HG02884 (cell line): ENCODE data around the gene KAT2B.
A peak's percentile ranks its signal among the peaks of the same experiment; 100 is the strongest.
"Not testable (repeated sequence)": the region's sequence is repeated elsewhere in the genome, so short reads cannot be mapped to it uniquely, and the experiment has no call there.

Source experiments
- ATAC-seq: cut with Tn5 transposase; IDR thresholded peaks from one replicate; pipeline ENCODE4 v1.9.1; 2021; ENCODE audit warnings: mild to moderate bottlenecking, moderate library complexity; ENCODE audit not compliant: unreplicated experiment

The KAT2B gene

DNA sequence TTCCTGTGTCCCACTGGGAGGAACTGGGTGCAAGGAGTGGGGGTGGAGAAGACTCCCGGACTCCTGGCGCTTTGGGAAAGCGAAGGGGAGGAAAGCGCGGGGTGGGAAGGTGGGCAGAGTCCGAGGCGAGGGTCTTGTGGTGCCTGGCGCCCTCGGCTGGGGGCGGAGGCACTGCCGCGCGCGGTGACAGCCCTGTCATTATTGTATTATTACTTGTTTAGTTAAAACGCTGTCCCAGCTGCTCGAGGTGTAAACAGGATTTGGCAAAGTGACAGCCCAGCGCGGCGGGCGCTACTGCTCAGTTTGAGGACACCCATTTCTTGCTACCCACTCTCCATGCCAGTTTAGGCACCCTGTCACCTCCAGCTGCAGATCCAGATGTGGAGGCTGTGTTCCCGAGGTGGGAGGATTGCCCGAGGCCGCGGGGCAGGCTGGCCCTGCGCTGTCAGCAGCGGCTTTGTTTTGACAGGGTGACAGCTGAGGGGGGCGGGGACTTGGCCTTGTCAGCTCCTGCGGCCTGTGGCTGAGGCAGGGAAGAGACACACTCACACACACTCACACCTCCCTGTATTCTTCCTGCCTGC lies 1.0 kb downstream of the KAT2B start:
- ATAC-seq: peak; percentile 41

DNA sequence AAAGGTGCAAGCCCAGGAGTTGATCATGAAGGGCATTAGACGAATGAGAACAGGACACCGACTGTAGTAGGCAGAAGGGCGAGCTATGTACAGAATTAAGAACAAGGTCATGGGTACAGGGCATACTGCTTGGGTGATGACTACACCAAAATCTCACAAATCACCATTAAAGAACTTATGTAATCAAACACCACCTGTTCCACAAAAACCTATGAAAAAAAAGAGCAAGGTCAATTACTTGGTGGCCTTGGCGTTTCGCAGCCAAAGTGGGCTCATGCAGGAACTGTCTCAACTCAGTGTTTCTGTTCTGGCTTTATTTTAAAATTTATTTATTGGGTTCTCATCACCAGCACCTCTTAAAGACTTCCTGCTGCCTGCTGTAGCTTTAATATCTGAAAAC lies 2.1 kb downstream of the KAT2B start:
- ATAC-seq: no peak

GRCh38 chr3:20043396-20043795 lies 3.1 kb downstream of the KAT2B start:
- ATAC-seq: peak; percentile 14

GRCh38 chr3:20043825-20044224 lies 3.6 kb downstream of the KAT2B start:
- ATAC-seq: no peak

- ATAC-seq: not testable (repeated sequence)
Measured at GRCh38 chr3:20045141-20045540, 4.9 kb downstream of the KAT2B start.

DNA sequence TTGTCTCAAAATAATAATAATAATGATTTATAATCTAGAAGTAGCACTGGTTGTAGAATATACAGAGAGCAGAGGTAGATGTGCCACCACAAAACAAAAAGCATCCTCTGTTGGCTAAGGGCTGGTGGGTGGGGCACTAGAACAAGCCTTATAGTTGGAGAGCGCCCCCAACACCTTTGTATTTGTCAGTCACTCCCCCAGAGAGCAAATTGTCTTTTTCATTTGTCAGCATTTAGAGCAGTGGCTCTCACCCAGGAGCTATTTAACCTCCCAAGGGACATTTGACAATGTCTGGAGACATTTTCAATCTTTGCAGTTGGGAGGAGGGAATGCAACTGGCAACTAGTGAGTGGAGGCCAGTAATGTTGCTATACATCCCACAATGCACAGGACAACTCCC lies 6.3 kb downstream of the KAT2B start:
- ATAC-seq: no peak

- no peak for ATAC-seq
Measured at GRCh38 chr3:20047341-20047779, 7.1 kb downstream of the KAT2B start.

- no peak for ATAC-seq
Measured at GRCh38 chr3:20047976-20048883, 8.0 kb downstream of the KAT2B start.

DNA sequence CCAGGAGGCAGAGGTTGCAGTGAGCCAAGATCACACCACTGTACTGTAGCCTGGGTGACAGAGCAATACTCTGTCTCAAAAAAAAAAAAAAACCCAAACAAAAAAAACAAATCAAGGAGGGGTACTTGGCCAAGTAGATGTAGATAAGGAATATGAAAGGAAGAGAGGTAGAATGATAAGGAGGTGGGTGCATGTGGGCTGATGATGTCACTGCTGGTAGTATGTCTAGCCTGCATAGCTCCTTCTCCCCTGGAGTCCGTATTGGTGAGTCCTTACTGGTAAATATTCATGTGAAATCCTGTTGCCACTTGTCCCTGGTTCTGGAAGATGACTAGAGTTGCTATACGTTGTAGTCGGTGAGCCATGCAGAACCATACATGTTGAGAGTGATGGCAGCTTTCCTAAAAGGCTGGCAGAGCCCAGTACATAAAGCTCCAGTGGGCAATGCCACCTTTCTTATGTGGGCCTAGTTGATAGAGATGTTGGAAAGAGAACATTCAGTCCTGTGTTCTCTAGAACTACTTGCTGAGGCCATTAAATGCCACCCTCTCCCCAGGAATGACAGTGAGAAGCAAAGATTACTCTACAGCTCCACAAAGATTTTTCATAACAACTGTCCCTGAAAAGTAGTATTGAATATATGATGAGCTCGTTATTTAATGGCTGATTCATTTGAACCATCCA lies 11.0 kb downstream of the KAT2B start:
- no peak for ATAC-seq

GRCh38 chr3:20052851-20053250 lies 12.6 kb downstream of the KAT2B start:
- ATAC-seq: no peak

DNA sequence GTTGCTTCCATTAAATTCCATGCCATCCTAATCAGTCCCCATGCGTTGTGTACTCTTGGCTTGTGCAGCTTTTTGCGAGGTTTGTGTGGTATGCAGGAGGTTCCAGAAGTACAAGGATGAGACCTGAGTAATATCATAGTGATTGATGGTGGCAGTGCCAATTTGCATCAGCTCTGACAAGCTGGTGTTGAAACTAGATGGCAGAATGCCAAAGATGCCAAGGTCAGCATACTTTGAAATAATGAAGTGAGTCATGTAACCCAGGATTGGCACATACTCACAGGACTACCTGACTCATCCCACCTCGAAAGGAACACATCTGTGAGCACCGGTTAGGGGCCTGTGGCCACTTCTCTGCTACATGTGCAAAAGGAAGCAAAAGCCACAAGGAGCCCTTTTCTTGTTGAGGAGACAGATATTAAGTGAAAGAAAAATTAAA lies 14.3 kb downstream of the KAT2B start:
- ATAC-seq: peak; percentile 49

DNA sequence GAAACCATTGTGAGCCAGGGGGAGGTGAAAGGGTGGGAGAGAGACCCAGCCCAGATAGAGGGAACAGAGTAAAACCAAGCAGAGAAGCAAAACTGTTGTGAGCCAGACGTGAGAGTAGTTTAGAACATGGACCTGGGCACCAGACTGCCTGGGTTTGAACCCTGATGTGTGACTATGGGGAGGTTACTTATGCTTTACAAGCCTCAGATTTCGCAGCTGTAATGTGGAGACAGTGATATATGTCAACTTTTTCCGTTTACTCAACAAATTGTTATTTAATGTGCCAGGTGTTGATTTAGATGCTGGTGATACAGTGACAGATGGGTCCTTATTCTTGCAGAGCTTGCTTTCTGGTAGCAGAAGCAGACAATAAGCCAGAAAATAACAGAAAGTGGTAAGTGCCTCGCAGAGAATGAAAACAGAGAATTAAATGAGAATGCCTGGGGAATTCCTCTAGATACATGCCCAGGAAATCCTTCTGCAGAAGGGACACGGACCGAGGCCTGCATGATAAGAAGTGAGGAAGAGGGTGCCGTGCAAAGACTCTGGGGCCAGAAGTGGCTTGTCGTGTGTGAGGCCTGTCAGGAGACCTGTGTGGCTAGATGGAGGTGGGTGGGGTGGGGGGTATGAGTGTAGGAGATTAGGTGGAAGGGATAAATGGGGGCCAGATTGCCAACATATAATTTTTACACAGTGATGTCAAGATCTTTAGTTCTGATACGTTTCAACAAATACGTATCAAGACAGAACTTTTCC lies 15.0 kb downstream of the KAT2B start:
- peak; percentile 32 for ATAC-seq

DNA sequence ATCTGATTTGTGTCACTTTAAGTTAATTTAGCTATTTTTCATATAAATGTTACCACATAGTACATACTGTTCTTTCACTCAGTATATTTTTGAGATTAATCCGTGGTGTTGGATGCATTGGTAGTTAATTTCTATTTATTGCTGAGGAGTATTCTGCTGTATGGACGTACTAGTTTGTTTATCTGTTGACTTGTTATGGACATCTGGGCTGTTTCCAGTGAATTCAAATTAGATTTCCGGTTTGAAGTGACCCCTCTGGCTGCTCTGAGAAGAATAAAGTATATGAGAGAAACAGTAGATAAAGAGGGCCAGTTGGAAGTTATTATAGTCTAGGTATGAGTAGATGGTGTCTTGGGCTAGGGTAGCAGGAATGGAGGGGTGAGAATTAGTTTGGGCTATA lies 15.6 kb downstream of the KAT2B start:
- ATAC-seq: no peak

DNA sequence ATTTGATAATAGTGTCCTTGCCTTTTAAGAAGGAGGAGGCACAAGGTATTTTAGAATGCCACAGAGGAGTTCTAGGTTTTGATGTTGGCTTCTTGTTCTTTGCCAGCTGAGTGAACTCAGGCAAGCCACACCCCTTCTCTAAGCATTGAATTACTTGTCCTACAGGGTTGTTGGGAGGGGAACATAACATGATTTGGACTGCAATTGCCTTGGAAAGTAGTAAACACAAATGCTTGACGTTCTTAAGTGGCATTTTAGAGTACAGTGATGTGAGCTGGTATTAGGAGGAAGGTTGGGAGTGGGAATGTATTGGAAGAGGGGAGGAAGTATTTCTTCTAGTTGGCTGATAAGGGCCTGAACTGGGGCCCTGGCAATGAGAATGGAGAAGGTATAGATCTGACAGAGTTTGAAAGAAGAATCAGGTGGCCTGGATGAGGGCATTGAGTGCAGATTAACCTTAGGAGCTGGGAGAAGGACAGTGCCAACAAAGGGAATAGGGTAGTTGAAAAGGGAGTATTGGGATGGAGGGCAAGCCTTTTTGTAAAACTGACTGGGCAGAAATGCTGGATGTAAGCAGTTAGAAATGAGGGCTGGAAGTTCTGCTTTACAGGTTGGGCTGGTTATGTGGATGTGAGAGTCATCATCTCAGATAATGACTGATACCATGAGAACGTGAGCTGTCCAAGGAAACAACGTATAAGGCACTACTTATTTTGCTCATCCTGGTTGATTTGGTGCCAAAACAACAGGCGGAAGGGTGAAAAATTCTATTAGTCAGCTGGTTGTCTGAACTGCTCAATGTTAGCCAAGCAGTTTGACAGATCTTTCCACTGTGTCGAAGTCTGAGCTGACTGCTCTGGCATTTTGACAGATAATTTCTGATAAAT lies 16.7 kb downstream of the KAT2B start:
- peak; percentile 64 for ATAC-seq

DNA sequence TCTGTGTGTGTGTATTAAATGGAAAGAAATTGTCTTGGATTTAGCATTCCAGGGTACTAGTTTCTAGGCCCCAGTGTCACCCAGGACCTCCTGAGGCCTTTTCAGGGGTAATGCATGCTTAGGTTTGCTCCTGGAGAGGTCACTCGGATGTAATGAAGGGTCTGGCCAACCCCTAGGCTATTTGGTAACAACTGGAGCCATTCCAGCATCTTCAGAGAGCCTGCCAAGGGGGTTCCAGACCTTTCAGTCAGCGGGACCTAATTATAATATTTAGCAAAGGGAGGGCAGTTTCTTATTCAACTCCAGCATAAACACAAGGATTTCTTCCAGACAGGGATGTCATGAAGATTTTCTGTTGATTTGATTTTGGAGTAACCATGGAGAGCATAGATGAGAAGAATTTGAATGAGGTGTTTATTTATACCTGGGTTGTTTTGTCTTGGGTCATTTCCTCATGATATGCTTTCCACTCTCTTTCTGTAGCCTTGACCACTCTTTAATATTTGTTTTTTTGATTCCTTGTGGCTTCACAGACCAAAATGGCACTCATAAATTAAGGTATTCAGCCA lies 17.4 kb downstream of the KAT2B start:
- ATAC-seq: no peak

DNA sequence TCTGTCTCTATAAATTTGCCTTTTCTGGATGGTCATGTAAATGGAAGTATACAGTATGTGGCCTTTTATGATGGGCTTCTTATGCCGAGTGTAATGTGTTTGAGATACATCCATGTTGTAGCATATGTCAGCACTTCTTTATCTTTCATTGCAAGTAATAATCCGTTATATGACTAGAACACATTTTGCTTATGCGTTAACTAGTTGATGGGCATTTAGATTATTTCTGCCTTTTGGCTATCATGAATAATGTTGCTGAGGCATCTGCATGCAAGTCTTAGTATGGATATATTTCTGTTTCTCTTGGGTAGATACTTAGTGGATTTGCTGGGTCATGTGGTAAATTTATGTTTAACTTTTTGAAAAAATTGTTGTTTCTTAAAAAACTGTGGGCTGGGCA lies 19.7 kb downstream of the KAT2B start:
- no peak for ATAC-seq

DNA sequence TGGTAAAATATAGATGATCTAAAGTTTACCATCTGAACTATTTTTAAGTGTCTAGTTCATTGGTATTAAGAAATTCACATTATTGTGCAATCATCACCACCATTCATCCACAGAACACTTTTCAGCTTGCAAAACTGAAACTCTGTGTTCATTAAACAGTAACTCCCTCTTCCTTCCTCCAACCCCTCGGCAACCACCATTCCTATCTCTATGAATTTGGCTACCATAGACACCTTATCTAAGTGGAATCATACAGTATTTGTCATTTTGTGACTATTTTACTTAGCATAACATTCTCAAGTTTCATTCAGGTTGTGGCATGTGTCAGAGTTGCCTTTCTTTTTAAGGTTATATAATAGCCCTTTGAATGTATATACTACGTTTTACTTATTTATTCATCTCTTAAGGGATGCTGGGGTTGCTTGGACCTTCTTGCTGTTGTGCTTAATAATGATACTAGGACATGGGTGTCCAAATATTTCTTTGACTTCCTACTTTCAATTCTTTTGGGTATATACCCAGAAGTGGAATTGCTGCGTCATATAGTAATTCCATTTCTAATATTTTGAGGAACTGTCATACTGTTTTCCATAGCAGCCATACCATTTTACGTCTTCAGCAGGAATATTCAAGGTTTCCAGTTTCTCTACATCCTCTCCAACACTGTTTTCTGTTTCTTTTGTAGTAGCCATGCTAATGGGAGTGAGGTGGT lies 20.9 kb downstream of the KAT2B start:
- ATAC-seq: peak; percentile 36

DNA sequence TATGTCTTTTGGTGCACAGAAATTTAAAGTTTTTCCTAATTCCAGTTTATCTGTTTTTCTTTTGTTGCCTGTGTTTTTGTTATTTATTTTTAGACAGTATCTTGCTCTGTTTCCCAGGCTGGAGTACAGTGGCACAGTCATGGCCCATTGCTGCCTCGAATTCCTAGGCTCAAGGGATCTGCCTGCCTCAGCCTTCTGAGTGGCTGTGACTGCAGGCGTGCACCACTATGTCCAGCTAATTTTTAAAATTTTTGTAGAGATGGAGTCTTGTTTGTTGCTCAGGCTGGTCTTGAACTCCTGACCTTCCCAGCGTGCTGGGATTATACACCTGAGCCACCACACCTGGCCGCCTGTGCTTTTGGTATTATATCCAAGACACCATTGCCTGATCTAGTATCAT lies 22.8 kb downstream of the KAT2B start:
- ATAC-seq: no peak

DNA sequence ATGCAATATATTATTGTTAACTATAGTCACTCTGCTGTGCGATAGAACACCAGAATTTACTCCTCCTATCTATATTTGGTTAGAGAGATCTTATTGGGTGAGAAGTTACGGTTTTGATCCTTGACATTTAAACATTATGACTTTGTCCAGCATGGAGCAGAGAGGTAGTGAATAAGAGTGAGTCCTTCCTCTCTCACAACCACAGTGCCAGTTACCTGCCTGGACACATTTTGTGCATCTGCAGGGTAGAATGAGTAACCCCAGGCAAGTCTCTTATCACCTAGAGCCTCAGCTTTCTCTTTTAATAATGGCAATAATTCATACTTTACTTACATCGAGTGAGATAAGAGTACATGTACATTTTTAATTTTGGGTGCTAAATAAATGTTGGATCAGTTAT lies 24.1 kb downstream of the KAT2B start:
- no peak for ATAC-seq
